WTC11 (cell line): ENCODE data around the gene TSEN54. TPM values are rescaled to one million over a fixed set of nuclear protein-coding genes. Genes with fewer than 3 reads are reported as not detected.

Source experiments
- ATAC-seq: fragments of 200-7000 bp; cut with Tn5 transposase; 2 replicates; pipeline ENCODE4 v1.10.0; 2021; ENCODE audit warnings: mild to moderate bottlenecking, moderate library complexity
- CTCF ChIA-PET: fragments of 300-600 bp; sonication (Branson Sonifier 250); formaldehyde crosslinking; loops from one replicate; lab custom pipeline; 2021; ENCODE audit warnings: antibody characterized with exemption; lab: Charles Lee
- POLR2A ChIA-PET: fragments of 350-600 bp; sonication (Branson Sonifier 250); formaldehyde crosslinking; loops from one replicate; lab custom pipeline; 2021; ENCODE audit warnings: antibody characterized with exemption; lab: Charles Lee
- DNase-seq: peaks from one replicate; pipeline ENCODE4 v3.0.0; 2021; ENCODE audit warnings: low spot score
- H3K27ac Mint-ChIP-seq: 2 replicates; pipeline ENCODE4 v1.8.0; 2021; ENCODE audit warnings: mixed read lengths
- H3K27me3 Mint-ChIP-seq: 2 replicates; pipeline ENCODE4 v1.8.0; 2021; ENCODE audit warnings: low read depth, mild to moderate bottlenecking, moderate library complexity, mixed read lengths
- H3K36me3 Mint-ChIP-seq: 2 replicates; pipeline ENCODE4 v1.8.0; 2021; ENCODE audit warnings: mixed read lengths
- H3K4me1 Mint-ChIP-seq: 2 replicates; pipeline ENCODE4 v1.8.0; 2022; ENCODE audit warnings: mixed read lengths
- H3K4me3 Mint-ChIP-seq: 2 replicates; pipeline ENCODE4 v1.8.0; 2021; ENCODE audit warnings: mild to moderate bottlenecking, moderate library complexity, mixed read lengths
- H3K9me3 Mint-ChIP-seq: 2 replicates; pipeline ENCODE4 v1.8.0; 2021; ENCODE audit warnings: mixed read lengths
- EMX1 ChIP-seq: fragments of 250-450 bp; sonication (Bioruptor Pico); IDR thresholded peaks from 2 replicates; pipeline ENCODE4 v1.8.0; 2021; ENCODE audit warnings: mild to moderate bottlenecking
- IRF2 ChIP-seq: sonication (generic); formaldehyde crosslinking; IDR thresholded peaks from 2 replicates; pipeline ENCODE4 v1.8.0; 2022; ENCODE audit warnings: low read depth, missing genetic modification reagents, borderline replicate concordance
- MYBL2 ChIP-seq: sonication (generic); formaldehyde crosslinking; IDR thresholded peaks from 2 replicates; pipeline ENCODE4 v1.8.1; 2023; ENCODE audit warnings: mild to moderate bottlenecking, moderate library complexity, missing genetic modification reagents
- NFYB ChIP-seq: sonication (generic); formaldehyde crosslinking; conservative IDR thresholded peaks from 2 replicates; pipeline ENCODE4 v1.8.0; 2022; ENCODE audit warnings: low read depth, missing genetic modification reagents
- RORB ChIP-seq: fragments of 250-450 bp; sonication (Bioruptor Pico); IDR thresholded peaks from 2 replicates; pipeline ENCODE4 v1.9.0; 2021; ENCODE audit warnings: mild to moderate bottlenecking
- SMAD3 ChIP-seq: sonication (generic); formaldehyde crosslinking; IDR thresholded peaks from 2 replicates; pipeline ENCODE4 v1.8.0; 2022; ENCODE audit warnings: missing genetic modification reagents, mild to moderate bottlenecking, borderline replicate concordance
- TCF7 ChIP-seq: sonication (generic); formaldehyde crosslinking; IDR thresholded peaks from 2 replicates; pipeline ENCODE4 v1.8.0; 2022; ENCODE audit warnings: mild to moderate bottlenecking, low read depth, missing genetic modification reagents, moderate library complexity
- TEAD4 ChIP-seq: sonication (generic); formaldehyde crosslinking; IDR thresholded peaks from 2 replicates; pipeline ENCODE4 v1.8.0; 2022; ENCODE audit warnings: mild to moderate bottlenecking, missing genetic modification reagents
- TP53 ChIP-seq: sonication (generic); formaldehyde crosslinking; IDR thresholded peaks from 2 replicates; pipeline ENCODE4 v1.8.1; 2023; ENCODE audit warnings: mild to moderate bottlenecking, missing genetic modification reagents
- ZNF219 ChIP-seq: sonication (generic); formaldehyde crosslinking; IDR thresholded peaks from 2 replicates; pipeline ENCODE4 v1.8.0; 2023; ENCODE audit warnings: missing genetic modification reagents, mild to moderate bottlenecking, borderline replicate concordance
- ZNF232 ChIP-seq: sonication (generic); formaldehyde crosslinking; IDR thresholded peaks from 2 replicates; pipeline ENCODE4 v1.8.0; 2022; ENCODE audit warnings: mild to moderate bottlenecking, missing genetic modification reagents
- ZNF263 ChIP-seq: sonication (generic); formaldehyde crosslinking; IDR thresholded peaks from 2 replicates; pipeline ENCODE4 v1.8.1; 2022; ENCODE audit warnings: low read depth, mild to moderate bottlenecking, moderate library complexity, missing genetic modification reagents
- ZNF317 ChIP-seq: sonication (generic); formaldehyde crosslinking; IDR thresholded peaks from 2 replicates; pipeline ENCODE4 v1.8.1; 2023; ENCODE audit warnings: low read depth, mild to moderate bottlenecking, moderate library complexity, missing genetic modification reagents, borderline replicate concordance
- total RNA-seq: library from RNA; stranded (reverse); gene quantifications from 3 replicates; pipeline ENCODE4 v1.2.3, GENCODE V29; 2021
- TF ChIP-seq, protein P1 (sequence below): sonication (generic); formaldehyde crosslinking; IDR thresholded peaks from 2 replicates; pipeline ENCODE4 v1.8.0; 2023; ENCODE audit warnings: mild to moderate bottlenecking, missing genetic modification reagents
- TF ChIP-seq, protein P2 (sequence below): sonication (generic); formaldehyde crosslinking; IDR thresholded peaks from 2 replicates; pipeline ENCODE4 v1.8.1; 2022; ENCODE audit warnings: mild to moderate bottlenecking, moderate library complexity, missing genetic modification reagents
- TF ChIP-seq, protein P3 (sequence below): sonication (generic); formaldehyde crosslinking; IDR thresholded peaks from 2 replicates; pipeline ENCODE4 v1.8.1; 2023; ENCODE audit warnings: mild to moderate bottlenecking, missing genetic modification reagents, moderate library complexity
- TF ChIP-seq, protein P4 (sequence below): fragments of 250-450 bp; sonication (Bioruptor Pico); IDR thresholded peaks from 2 replicates; pipeline ENCODE4 v1.9.0; 2021; ENCODE audit warnings: moderate library complexity, mild to moderate bottlenecking, inconsistent platforms, borderline replicate concordance
- TF ChIP-seq, protein P5 (sequence below): fragments of 250-450 bp; sonication (Bioruptor Pico); IDR thresholded peaks from 2 replicates; pipeline ENCODE4 v2.1.2; 2022; ENCODE audit warnings: mild to moderate bottlenecking, moderate library complexity
- TF ChIP-seq, protein P6 (sequence below): sonication (generic); formaldehyde crosslinking; IDR thresholded peaks from 2 replicates; pipeline ENCODE4 v1.8.1; 2022; ENCODE audit warnings: mild to moderate bottlenecking, missing genetic modification reagents, moderate library complexity, borderline replicate concordance

Gene TSEN54
- total RNA-seq, 1 experiment from 2014 or later, result 53.4 TPM

DNA sequence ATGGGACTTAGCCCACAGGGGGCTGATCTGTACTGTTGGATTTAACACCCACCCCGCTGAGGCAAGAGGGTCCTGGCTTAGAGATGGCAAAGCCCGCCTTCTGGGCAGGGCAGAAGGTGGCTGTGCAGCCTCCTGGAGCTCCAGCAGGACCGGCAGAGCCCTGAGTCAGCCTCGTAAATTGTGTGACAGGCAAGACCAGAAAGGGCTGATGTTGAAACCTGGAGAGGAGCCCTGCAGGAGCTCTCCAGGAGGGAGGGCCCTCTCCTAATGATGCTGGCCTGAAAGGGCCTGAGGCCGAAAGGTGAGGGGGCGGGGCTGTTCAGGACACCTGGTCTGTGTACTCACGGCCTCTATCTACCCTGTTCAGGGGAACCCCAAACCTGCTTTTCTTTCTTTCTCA lies 48.7 kb downstream of the TSEN54 start:
- POLR2A ChIA-PET, result no interaction called here
- no peak overlapping the region for H3K4me3 Mint-ChIP-seq
- no peaks in the 10 kb centered on the region for H3K27me3 Mint-ChIP-seq
- ATAC-seq (no peak), DNase-seq (no peak)
- CTCF ChIA-PET, result no interaction called here
- H3K4me1 Mint-ChIP-seq, result no peaks in the 10 kb centered on the region
- no peaks in the 10 kb centered on the region; the same call in 1 of the 2 replicates for H3K36me3 Mint-ChIP-seq
- no peak overlapping the region for H3K27ac Mint-ChIP-seq
- no peaks in the 10 kb centered on the region for H3K9me3 Mint-ChIP-seq
- TF ChIP-seq MYBL2 (CRISPR knock-in tag) (no peak), ZNF219 (CRISPR knock-in tag) (no peak), NFYB (CRISPR knock-in tag) (no peak), ZNF263 (no peak), SMAD3 (CRISPR knock-in tag) (no peak)
- TF ChIP-seq, protein P1, sequence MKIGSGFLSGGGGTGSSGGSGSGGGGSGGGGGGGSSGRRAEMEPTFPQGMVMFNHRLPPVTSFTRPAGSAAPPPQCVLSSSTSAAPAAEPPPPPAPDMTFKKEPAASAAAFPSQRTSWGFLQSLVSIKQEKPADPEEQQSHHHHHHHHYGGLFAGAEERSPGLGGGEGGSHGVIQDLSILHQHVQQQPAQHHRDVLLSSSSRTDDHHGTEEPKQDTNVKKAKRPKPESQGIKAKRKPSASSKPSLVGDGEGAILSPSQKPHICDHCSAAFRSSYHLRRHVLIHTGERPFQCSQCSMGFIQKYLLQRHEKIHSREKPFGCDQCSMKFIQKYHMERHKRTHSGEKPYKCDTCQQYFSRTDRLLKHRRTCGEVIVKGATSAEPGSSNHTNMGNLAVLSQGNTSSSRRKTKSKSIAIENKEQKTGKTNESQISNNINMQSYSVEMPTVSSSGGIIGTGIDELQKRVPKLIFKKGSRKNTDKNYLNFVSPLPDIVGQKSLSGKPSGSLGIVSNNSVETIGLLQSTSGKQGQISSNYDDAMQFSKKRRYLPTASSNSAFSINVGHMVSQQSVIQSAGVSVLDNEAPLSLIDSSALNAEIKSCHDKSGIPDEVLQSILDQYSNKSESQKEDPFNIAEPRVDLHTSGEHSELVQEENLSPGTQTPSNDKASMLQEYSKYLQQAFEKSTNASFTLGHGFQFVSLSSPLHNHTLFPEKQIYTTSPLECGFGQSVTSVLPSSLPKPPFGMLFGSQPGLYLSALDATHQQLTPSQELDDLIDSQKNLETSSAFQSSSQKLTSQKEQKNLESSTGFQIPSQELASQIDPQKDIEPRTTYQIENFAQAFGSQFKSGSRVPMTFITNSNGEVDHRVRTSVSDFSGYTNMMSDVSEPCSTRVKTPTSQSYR, result no peak

DNA sequence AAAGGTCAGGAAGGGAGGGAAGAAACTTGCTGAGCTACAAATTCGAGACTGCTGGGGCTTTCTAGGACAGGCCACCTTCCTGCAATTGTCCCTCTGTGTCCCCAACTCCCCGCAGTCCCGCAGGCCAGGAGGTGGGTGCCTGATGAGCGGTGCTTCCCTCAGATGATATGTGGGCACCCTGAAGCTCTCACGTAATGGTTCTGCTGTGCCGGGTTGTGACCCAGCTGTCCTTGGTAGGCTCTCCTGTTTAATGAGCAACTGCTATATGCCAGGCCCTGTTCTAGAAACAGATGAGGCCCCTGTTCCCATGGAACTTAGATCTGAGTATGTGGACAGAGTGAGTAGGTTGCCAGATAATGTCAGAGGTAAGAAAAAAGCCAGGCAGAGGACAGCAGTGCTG lies 49.3 kb downstream of the TSEN54 start:
- H3K27ac Mint-ChIP-seq, result no peak overlapping the region
- ATAC-seq (no peak), DNase-seq (no peak)
- ChIA-PET POLR2A (no interaction called here), CTCF (no interaction called here)
- no peak overlapping the region for H3K4me3 Mint-ChIP-seq
- no peaks in the 10 kb centered on the region for H3K27me3 Mint-ChIP-seq
- peaks cover under 1% of the 10 kb centered on the region; the same call in 1 of the 2 replicates for H3K36me3 Mint-ChIP-seq
- TF ChIP-seq, protein P2, sequence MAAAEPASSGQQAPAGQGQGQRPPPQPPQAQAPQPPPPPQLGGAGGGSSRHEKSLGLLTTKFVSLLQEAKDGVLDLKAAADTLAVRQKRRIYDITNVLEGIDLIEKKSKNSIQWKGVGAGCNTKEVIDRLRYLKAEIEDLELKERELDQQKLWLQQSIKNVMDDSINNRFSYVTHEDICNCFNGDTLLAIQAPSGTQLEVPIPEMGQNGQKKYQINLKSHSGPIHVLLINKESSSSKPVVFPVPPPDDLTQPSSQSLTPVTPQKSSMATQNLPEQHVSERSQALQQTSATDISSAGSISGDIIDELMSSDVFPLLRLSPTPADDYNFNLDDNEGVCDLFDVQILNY (CRISPR knock-in tag), result no peak
- TF ChIP-seq, protein P1, result no peak
- TF ChIP-seq TEAD4 (no peak), TP53 (no peak), ZNF232 (CRISPR knock-in tag) (no peak), EMX1 (CRISPR knock-in tag) (no peak), IRF2 (CRISPR knock-in tag) (no peak), RORB (CRISPR knock-in tag) (no peak), ZNF317 (CRISPR knock-in tag) (no peak), TCF7 (no peak), NFYB (CRISPR knock-in tag) (no peak)
- TF ChIP-seq, protein P3, sequence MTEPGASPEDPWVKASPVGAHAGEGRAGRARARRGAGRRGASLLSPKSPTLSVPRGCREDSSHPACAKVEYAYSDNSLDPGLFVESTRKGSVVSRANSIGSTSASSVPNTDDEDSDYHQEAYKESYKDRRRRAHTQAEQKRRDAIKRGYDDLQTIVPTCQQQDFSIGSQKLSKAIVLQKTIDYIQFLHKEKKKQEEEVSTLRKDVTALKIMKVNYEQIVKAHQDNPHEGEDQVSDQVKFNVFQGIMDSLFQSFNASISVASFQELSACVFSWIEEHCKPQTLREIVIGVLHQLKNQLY, result no peak
- TF ChIP-seq, protein P4, sequence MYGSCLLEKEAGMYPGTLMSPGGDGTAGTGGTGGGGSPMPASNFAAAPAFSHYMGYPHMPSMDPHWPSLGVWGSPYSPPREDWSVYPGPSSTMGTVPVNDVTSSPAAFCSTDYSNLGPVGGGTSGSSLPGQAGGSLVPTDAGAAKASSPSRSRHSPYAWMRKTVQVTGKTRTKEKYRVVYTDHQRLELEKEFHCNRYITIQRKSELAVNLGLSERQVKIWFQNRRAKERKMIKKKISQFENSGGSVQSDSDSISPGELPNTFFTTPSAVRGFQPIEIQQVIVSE (CRISPR knock-in tag), result no peak
- TF ChIP-seq, protein P5, sequence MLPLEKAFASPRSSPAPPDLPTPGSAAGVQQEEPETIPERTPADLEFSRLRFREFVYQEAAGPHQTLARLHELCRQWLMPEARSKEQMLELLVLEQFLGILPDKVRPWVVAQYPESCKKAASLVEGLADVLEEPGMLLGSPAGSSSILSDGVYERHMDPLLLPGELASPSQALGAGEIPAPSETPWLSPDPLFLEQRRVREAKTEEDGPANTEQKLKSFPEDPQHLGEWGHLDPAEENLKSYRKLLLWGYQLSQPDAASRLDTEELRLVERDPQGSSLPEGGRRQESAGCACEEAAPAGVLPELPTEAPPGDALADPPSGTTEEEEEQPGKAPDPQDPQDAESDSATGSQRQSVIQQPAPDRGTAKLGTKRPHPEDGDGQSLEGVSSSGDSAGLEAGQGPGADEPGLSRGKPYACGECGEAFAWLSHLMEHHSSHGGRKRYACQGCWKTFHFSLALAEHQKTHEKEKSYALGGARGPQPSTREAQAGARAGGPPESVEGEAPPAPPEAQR (CRISPR knock-in tag), result no peak
- TF ChIP-seq, protein P6, sequence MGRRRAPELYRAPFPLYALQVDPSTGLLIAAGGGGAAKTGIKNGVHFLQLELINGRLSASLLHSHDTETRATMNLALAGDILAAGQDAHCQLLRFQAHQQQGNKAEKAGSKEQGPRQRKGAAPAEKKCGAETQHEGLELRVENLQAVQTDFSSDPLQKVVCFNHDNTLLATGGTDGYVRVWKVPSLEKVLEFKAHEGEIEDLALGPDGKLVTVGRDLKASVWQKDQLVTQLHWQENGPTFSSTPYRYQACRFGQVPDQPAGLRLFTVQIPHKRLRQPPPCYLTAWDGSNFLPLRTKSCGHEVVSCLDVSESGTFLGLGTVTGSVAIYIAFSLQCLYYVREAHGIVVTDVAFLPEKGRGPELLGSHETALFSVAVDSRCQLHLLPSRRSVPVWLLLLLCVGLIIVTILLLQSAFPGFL, result no peak
- no peaks in the 10 kb centered on the region for H3K4me1 Mint-ChIP-seq
- H3K9me3 Mint-ChIP-seq, result no peaks in the 10 kb centered on the region
